Measurements from ENCODE around the gene ECHS1.

DNA sequence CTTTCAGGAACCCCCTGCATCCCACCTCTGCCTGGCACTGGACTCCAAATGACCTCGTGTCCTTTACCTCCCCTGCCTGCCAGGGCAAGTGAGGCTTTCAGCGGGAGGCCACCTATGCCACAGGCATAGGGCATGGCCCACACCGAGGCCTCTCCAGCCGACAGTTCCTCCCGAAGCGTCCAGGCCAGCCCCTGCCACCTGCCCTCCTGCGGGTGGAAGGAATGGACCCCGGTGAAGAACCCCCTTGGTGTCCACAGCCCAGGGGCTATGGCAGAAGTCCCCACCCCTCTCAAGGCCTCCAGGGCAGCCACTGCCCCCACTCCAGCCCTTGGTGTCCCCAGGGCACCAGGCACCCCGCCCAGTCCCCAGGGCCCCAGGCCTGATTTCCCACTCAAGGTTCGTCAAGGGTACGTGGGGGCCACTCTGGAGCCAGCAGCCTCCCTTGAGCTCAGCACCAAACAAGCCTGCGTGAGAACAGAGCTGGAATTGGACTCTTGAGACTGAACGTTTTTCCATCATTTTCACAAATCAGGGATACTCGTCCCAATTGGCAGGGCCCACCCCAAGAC, 18.4 kb downstream of the ECHS1 start:
- TF ChIP-seq POLR2A (IDR thresholded peaks at IDR 0.05) (no peak), EP300 (IDR thresholded peaks at IDR 0.05) (no peak), POLR2AphosphoS5 (IDR thresholded peaks at IDR 0.05) (no peak)
- TF ChIP-seq, protein P1, sequence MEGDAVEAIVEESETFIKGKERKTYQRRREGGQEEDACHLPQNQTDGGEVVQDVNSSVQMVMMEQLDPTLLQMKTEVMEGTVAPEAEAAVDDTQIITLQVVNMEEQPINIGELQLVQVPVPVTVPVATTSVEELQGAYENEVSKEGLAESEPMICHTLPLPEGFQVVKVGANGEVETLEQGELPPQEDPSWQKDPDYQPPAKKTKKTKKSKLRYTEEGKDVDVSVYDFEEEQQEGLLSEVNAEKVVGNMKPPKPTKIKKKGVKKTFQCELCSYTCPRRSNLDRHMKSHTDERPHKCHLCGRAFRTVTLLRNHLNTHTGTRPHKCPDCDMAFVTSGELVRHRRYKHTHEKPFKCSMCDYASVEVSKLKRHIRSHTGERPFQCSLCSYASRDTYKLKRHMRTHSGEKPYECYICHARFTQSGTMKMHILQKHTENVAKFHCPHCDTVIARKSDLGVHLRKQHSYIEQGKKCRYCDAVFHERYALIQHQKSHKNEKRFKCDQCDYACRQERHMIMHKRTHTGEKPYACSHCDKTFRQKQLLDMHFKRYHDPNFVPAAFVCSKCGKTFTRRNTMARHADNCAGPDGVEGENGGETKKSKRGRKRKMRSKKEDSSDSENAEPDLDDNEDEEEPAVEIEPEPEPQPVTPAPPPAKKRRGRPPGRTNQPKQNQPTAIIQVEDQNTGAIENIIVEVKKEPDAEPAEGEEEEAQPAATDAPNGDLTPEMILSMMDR (IDR thresholded peaks at IDR 0.05): no peak

Measured in stomach (tissue), 4 donors.